ENCODE data around the gene LATS2.

The LATS2 gene

GRCh38 chr13:21005193-21005592 lies 56.2 kb downstream of the LATS2 start:
- in situ Hi-C loops (cut with HindIII; ENCODE audit: low sequenced_read_pairs): no loop called here
- no peak for TF ChIP-seq CTCF (IDR thresholded peaks at IDR 0.05; ENCODE audit: low read depth, low read length, missing control alignments)
- no peak overlapping the region for H3K4me3 ChIP-seq (ENCODE audit: low read depth, low read length)
- no peak for DNase-seq (ENCODE audit: low read depth)

DNA sequence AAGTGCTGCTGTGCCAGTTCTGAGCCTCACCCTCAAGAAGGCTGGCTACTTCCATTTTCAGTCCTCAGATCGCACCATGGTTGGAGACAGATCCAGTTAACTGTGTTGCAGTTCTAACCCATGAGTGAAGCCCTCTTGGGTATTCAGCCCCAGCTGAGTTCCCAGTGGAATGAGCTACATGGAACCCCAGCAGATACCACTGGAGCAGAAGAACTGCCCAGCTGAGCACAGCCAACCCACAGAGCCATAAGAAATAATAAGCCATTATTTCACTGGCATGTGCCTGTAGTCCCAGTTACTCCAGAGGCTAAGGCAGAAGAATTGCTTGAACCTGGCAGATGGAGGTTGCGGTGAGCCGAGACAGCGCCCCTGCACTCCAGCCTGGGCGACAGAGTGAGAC lies 59.9 kb downstream of the LATS2 start:
- in situ Hi-C loops (cut with HindIII; ENCODE audit: low sequenced_read_pairs): no loop called here
- TF ChIP-seq CTCF (IDR thresholded peaks at IDR 0.05; ENCODE audit: low read depth, low read length, missing control alignments): no peak
- DNase-seq (ENCODE audit: low read depth): no peak
- no peak overlapping the region for H3K4me3 ChIP-seq (ENCODE audit: low read depth, low read length)

GRCh38 chr13:21000647-21001046 lies 60.7 kb downstream of the LATS2 start:
- in situ Hi-C loops (cut with HindIII; ENCODE audit: low sequenced_read_pairs): no loop called here
- no peak for TF ChIP-seq CTCF (IDR thresholded peaks at IDR 0.05; ENCODE audit: low read depth, low read length, missing control alignments)
- no peak for DNase-seq (ENCODE audit: low read depth)
- no peak overlapping the region for H3K4me3 ChIP-seq (ENCODE audit: low read depth, low read length)

DNA sequence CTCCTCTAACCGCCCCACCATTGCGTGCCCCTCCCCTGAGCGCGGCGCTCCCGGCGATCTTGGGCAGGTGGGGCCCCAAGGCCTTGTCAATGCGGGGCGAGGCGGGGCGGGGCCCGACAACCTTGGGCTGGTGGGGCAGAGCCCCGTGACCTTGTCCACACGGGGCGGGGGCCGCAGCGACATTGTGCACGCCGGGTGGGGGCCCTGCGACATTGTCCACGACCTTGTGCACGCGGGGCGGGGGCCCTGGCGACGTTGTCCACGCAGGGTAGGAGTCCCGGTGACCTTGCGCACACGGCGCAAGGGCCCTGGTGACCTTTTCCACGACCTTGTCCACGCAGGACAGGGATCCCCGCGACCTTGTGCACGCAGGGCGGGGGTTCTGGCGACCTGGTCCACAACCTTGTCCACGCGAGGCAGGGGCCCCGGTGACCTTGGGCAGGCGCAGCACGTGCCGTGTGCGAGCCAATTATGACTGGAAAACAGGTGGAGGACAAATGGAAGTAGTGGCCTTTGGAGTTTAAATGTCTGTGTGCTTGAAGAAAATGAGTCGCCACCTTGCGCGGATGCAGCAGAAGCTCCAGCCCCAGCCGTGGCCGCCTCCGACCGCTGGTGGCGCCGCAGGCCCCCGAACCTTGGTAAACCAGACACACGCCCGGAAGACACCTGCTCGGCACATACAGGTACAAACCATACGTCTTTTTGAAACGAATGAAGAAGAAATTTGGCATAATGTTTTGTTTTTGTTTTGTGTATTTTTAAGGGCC lies 62.6 kb downstream of the LATS2 start:
- in situ Hi-C loops (cut with HindIII; ENCODE audit: low sequenced_read_pairs): no loop called here
- no peak overlapping the region for H3K4me3 ChIP-seq (ENCODE audit: low read depth, low read length)
- no peak for DNase-seq (ENCODE audit: low read depth)
- TF ChIP-seq CTCF (IDR thresholded peaks at IDR 0.05; ENCODE audit: low read depth, low read length, missing control alignments): no peak

DNA sequence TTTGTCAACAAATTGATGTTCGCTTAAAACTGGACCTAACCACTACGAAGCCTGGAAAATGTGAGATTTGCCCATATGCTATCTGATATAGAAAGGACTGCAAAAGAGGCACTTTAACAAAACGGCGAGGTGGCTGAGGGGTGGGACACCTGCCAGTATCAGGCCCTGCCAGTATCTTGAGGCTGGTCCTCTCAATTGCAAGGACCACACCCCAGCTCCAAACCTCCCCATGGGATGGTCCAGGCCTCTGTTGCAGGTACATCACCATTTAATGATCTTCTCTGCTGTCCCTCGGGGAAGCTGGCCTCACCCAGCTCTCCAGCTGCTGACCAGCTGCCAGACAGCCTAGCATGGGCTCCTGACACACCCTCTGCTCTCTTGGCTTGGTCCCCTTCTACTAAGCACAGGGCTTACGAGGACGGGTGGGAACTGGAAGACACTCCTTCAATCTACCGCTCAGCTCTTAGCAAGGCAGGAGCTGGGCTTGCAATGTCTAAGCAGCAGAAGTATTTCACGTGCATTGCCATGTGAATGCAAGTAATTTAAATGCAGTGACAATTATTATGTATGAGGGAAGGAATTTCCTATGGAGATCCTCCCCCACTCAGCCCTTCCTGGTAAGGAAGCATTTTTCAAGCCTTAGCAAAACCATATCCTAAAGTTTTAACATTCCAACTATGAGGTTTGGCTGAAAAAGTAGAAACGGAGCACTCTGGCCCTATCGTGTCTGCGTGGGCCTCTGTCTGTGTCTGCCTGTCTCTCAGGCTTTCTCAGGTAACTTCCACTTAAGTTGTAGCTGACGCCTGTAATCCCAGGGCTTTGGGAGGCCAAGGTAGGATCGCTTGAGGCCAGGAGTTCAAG lies 63.9 kb downstream of the LATS2 start:
- peak; percentile 91 for DNase-seq (ENCODE audit: low read depth)
- in situ Hi-C loops (cut with HindIII; ENCODE audit: low sequenced_read_pairs): no loop called here
- no peak overlapping the region for H3K4me3 ChIP-seq (ENCODE audit: low read depth, low read length)
- no peak for TF ChIP-seq CTCF (IDR thresholded peaks at IDR 0.05; ENCODE audit: low read depth, low read length, missing control alignments)

- no peak for TF ChIP-seq CTCF (IDR thresholded peaks at IDR 0.05; ENCODE audit: low read depth, low read length, missing control alignments)
- DNase-seq (ENCODE audit: low read depth): no peak
- in situ Hi-C loops (cut with HindIII; ENCODE audit: low sequenced_read_pairs): no loop called here
- no peak overlapping the region for H3K4me3 ChIP-seq (ENCODE audit: low read depth, low read length)
These were observed 66.0 kb downstream of the LATS2 start for GRCh38 chr13:20995245-20995838.

Measured in astrocyte of the cerebellum (primary cell).